Cardiac fibroblast (primary cell): ENCODE measurements around the gene DCTN1.

Source experiments
- DNase-seq, 2 donors: peaks; one replicate each; pipeline versions ENCODE4 v3.0.0 to v3.0.0-alpha.2; 2010; ENCODE audit warnings: low read depth in 2 of 2
- H3K4me3 ChIP-seq, 2 donors: replicated peaks in 1 of 2; 1 replicate in 1 of 2; 2 replicates in 1 of 2; pipeline ENCODE4 v1.5.1; 2011; ENCODE audit warnings: low read depth in 2 of 2, low read length in 2 of 2, mild to moderate bottlenecking in 2 of 2, moderate library complexity in 1 of 2
- TF ChIP-seq, protein P1 (sequence below): IDR thresholded peaks from one replicate; pipeline ENCODE4 v1.5.1; 2011; ENCODE audit warnings: low read depth, mild to moderate bottlenecking, low read length, inconsistent platforms

Gene DCTN1

GRCh38 chr2:74418312-74418711 is 38.2 kb upstream of the DCTN1 start:
- TF ChIP-seq, protein P1, sequence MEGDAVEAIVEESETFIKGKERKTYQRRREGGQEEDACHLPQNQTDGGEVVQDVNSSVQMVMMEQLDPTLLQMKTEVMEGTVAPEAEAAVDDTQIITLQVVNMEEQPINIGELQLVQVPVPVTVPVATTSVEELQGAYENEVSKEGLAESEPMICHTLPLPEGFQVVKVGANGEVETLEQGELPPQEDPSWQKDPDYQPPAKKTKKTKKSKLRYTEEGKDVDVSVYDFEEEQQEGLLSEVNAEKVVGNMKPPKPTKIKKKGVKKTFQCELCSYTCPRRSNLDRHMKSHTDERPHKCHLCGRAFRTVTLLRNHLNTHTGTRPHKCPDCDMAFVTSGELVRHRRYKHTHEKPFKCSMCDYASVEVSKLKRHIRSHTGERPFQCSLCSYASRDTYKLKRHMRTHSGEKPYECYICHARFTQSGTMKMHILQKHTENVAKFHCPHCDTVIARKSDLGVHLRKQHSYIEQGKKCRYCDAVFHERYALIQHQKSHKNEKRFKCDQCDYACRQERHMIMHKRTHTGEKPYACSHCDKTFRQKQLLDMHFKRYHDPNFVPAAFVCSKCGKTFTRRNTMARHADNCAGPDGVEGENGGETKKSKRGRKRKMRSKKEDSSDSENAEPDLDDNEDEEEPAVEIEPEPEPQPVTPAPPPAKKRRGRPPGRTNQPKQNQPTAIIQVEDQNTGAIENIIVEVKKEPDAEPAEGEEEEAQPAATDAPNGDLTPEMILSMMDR, result no peak
- peak in 1 of 2 donors; percentile 11 for DNase-seq
- no peak overlapping the region for H3K4me3 ChIP-seq

DNA sequence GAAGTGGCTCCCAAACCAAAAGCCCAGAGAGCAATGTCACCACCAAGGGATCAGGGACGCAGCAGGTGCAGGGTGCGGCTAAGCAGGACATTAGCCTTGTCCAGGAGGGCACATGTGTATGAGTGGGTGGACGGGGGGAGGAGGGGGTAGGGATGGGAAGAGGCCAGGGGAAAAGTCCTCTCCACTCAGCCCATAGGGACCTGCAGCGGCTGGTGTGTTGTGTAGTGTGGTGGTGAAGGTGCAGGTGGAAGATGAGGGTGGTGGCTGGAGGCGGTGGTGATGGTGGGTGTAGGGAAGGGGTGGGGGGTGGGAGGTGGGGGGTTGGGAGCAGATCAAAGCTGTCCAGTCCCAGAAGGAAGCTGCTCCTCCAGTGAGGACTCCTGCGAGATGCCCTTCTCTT is 37.7 kb upstream of the DCTN1 start:
- no peak for DNase-seq
- TF ChIP-seq, protein P1, result no peak
- no peak overlapping the region for H3K4me3 ChIP-seq

DNA sequence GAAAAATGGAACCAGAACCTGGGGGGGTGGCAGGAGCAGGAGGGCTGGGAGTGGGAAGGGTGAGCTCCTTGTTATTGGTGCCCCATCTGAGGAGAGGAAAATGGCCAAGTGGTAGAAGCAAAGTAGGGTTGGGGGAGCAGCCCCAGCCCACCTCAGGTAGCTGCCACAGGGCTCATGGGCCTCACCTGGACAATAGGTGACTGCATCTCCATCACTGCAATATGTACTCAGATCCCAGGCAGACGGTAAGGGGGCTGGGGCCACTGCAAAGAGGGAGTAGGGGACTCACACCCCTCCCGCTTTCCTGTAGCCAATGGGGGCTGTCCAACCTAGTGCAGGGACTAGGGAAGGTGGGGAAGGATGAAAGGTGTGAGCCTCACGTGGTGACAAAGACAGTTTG is 37.1 kb upstream of the DCTN1 start:
- no peak for DNase-seq
- TF ChIP-seq, protein P1, result no peak
- H3K4me3 ChIP-seq, result no peak overlapping the region

DNA sequence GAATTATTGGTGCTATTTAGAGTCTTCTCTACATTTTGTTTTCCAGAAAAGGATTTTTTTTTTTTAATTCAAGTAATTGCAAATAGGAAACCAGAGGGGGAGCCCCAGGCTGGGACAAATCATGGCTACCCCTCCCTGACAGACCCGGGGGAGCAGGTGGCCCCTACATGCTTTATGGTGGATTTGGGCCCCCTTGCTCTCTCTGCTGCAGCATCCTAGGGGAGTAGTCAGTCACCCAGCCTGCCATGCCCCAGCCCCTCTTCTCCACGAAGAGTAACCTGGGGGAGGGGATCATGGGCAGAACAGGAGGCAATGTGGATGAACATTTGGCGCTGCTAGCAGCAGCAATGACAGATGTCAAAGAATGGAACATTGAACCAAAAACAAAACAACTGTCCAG is 36.7 kb upstream of the DCTN1 start:
- no peak overlapping the region for H3K4me3 ChIP-seq
- no peak for DNase-seq
- TF ChIP-seq, protein P1, result no peak

DNA sequence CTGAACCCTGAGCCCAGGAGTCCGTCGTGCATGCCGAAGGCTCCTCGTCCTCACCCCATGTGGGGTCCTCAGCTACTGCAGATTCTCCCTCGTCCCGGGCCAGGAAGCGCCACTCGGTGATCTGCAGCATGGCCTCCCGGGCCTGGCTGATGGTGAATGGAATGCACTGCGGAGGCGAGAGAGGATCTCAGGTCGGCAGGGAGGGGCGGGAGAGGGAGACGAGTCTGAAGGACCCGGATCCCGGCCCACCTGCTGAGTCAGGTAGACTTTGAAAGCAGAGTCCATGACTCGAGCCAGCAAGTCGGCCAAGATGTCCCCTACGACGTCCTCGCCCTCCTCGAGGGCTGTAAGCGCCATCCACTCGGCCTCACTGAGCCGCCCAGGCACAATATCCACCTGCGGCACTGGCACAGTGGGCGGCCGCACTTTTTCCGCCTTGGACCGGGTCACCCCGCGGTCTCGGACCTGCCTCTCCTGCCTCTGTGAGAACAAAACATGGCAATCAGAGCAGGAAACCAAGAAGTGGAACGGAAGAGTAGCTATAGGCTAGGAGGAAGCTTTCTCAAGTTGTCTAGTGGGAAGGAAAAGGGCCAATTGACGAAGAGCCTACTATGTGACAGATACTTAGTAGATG is 35.8 kb upstream of the DCTN1 start:
- H3K4me3 ChIP-seq, result peak overlapping the region in 1 of 2 donors; percentile 41

GRCh38 chr2:74414881-74415761 is 35.0 kb upstream of the DCTN1 start:
- TF ChIP-seq, protein P1, result peak; percentile 7
- DNase-seq, result peak; percentile 16 to 39
- H3K4me3 ChIP-seq, result peak overlapping the region; percentile 41

More for the DNA sequence above, 35.8 kb upstream of the DCTN1 start:
- DNase-seq, result no peak
- TF ChIP-seq, protein P1, result no peak
